Dermis blood vessel endothelial cell (primary cell): ENCODE results near the gene OR2F1. TPM values are rescaled to one million over a fixed set of nuclear protein-coding genes. Genes with fewer than 3 reads are reported as not detected.
A peak's percentile ranks its signal among the peaks of the same experiment; 100 is the strongest.
"Not testable (repeated sequence)": the region's sequence is repeated elsewhere in the genome, so short reads cannot be mapped to it uniquely, and the experiment has no call there.

Experiments used
- DNase-seq: peaks from one replicate; pipeline ENCODE4 v3.0.0; 2010
- total RNA-seq: library from RNA; depleted of rRNA; stranded (reverse); fragments of >200 nt; gene quantifications from 2 replicates; pipeline ENCODE4 v1.2.3, GENCODE V29; 2014

OR2F1 gene
- total RNA-seq, 1 donor from 2014 or later = not detected

GRCh38 chr7:143958781-143959180 is 4.1 kb downstream of the OR2F1 start:
- no peak for DNase-seq

DNA sequence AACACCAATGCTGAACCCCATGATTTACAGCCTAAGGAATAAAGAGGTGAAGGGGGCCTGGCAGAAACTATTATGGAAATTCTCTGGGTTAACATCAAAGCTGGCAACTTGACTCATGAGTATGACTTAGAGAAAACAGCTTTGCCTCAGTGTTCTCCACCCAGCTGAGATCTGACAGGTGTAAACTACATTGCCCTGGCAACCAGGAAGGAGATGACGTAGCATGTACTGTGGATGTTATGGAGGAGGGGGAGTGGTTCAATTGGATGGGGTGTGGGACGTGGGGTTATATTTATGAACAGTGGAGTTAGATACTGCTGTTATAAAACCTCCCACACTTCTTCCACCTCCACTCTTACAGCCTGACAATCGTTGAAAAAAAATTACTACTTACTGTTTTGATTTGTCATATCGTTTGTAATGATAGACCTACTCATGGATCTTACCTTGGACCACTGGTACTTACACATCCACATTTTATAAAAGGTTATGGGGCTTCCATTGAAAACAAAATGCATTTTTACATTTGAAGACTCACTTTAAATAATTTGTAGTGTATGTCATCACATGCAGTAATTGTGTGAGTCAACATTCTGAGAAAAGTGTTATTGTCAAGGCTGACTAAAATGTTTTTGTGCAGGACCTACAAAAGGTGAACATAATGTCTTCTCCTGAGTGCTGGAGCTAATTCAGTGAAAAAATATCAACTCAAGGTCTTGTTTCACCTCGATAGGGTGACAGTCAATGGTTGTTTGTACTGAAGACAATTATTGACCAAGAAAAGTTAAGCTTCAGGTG is 6.4 kb downstream of the OR2F1 start:
- DNase-seq = no peak

DNA sequence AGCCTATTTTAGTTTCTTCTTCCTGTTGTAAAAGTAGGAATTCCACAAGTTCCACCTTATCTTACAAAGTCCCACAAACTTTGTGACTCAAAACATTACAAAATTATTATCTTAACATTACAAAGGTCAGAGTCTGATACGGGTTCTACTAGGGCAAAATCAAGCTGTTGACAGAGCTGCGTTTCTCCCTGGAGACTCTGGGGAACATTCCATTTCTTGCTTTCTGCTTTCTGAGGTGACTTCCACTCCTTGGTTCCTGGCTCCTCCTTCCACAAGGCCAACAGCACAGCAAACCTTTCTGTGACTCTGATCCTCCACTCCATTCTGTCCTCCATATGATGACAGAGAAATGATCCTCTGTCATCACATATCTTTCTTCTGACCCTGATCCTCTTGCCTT is 10.6 kb downstream of the OR2F1 start:
- no peak for DNase-seq

DNA sequence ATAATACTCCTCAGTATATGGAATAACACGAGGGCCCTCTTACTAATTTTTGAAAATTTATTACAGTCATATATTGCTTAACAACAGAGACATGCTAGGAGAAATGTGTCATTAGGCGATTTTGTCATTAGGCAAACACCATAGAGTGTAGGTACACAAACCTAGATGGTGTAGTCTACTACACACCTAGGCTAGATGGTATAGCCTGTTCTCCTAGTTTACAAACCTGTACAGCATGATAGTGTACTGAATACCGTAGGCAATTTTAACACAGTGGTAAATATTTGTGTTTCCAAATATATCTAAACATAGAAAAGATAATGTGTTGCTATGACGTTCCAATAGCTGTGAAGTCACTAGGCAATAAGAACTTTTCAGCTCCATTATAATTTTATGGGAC is 12.8 kb downstream of the OR2F1 start:
- DNase-seq = no peak

GRCh38 chr7:143973870-143974416 is 19.3 kb downstream of the OR2F1 start:
- DNase-seq = no peak

DNA sequence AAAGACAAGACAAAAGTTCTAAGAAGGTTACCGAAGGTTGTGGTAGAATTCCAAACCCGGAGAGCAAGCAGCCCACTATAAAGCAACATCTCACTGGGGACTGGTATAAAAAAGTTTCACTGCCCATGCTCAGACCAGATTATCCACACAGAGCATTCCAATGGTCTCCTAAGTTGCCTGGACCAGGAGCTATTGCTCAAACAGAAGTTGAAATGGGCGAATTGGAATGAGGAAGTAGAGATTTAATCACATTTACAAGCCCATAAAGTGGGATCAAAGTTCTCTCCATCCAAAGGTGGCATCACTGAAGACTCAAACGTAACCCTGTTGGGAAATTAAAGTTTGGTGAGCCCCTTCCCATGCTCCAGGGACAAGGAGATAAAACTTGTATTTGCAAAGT is 19.8 kb downstream of the OR2F1 start:
- DNase-seq = no peak

- no peak for DNase-seq
Measured at GRCh38 chr7:143975617-143976016, 21.0 kb downstream of the OR2F1 start.

DNA sequence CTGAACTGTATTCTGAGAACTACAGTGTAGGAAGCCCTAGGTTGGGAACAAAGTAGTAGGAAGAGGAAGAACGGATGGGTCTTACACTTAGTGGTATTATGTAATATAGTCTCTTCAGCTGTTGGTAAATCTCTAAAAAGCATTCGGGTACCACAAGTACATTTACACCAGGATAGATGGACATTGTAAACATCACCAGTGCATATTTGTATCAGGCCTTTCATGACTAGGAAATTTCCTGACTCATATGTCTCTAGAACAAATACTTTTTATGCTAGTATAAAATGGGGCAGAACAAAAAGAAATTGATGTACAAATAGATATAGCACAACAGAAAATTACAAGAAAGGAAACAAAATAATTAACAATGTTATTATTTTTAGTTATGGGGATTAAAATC is 23.9 kb downstream of the OR2F1 start:
- DNase-seq = no peak

DNA sequence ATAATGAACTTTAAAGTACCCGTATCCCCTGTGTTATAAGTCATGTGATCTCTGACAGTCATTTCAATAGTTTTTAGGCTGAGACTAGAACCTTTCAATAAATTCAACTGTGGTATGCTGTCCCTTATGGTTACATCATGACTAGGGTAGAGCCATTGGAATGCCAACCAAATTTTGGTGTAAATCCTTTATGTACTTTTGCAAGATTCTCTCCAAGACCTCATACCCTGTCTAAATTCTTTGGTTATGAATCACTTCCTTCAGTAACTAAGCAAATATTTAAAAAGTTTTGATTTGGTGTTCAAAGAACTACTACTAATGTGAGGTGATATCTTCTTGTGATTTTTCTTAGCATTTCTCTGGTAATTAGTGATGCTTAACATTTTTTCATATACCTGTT is 24.7 kb downstream of the OR2F1 start:
- peak; percentile 49 for DNase-seq

GRCh38 chr7:143979998-143980397 is 25.4 kb downstream of the OR2F1 start:
- no peak for DNase-seq

DNA sequence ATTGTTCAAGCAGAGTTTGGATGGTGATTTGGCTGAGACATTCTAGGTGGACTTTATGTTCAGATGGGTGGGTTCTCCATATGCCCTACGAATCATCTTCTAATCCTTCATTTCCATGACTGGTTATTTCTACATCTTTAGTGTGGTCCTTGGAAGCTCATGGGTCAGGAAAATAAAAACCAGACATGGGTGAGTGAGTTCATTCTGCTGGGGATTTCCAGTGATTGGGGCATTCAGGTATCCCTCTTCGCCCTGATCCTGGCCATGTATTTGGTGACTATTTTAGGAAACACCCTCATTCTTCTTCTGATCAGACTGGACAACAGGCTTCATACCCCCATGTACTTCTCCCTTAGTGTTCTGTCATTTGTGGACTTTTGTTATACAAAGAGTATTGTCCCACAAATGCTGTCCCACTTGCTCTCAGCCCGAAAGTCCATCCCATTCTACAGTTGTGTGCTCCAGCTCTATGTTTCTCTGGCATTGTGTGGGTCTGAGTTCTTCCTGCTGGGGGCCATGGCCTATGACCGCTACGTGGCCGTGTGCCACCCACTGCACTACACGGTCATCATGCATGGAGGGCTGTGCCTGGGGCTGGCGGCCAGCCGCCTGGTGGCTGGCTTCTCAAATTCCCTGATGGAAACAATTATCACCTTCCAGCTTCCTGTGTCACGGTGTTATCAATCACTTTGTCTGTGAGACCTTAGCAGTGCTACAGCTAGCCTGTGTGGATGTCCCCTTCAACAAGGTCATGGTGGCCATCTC is 26.3 kb downstream of the OR2F1 start:
- DNase-seq = no peak

DNA sequence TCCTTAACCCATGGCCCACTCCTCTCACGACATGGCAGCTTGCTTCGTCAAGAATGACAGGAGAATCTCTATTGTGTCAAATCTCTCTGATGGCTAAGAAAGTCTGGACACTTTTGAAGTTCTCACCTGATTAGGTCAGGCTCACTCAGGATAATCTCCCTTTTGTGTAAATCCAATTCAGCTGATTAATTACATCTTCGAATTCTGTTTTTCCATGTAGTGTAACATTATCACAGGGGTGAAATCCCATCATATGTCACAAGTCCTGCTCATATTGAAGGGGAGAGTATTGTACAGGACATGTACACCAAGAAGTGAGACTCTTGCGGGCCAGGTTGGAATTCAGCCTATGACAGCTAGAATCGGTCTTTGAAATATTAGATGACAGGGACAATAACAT is 29.3 kb downstream of the OR2F1 start:
- no peak for DNase-seq

GRCh38 chr7:143987513-143987912 is 32.9 kb downstream of the OR2F1 start:
- DNase-seq = no peak

DNA sequence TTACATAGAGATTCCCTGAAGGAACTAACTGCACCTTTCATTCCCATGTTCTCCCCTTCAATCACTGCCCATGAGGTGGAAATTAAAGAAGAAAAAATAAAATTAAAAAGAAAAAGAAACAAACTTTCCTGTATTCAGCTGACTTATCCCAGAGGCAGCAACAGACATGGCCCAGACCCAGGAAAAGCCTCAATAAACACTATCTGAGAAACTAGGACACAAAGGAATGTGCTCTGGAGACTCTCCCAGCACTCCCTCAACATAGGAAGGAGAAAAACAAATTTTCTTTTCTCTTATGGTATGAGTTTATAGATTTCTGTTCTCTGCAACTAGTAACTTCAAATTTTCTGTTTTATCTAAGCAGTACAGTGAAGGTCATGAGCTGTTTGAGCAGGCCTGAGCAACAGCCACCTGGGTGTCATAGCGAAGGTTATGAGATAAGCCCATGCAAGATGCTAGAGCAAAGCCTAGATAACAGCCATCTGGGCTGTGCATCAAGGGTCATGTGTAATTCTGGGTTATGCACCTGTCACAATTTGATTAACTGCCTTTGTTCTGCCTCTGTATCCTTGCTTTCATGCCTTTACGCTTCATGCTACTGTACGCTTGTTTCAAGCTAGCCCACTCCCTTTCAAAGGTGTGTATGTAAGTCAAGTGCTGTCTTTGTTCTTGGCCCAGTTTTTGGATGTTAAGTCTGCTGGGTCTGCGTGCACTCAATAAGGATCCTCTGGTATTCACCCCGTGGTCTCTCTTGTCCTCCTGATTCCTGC is 34.5 kb downstream of the OR2F1 start:
- DNase-seq = no peak

GRCh38 chr7:143992670-143993069 is 38.0 kb downstream of the OR2F1 start:
- DNase-seq = no peak

DNA sequence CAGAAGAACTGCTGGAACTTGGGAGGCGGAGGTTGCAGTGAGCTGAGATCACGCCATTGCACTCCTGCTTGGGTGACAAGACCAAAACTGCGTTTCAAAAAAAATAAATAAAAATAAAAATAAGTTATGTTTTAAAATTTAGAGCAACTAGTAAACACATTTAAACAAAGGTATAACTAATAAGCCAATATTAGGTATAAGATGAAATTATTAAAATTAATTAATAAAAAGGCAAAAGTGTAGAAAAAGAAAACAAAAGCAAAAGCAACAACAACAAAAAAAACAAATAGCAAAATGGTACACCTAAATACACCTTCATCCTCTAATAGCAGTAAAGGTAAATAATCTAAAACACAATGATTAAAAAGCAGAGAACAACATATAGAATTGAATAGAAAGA is 39.3 kb downstream of the OR2F1 start:
- DNase-seq = no peak

GRCh38 chr7:144000020-144000419 is 45.4 kb downstream of the OR2F1 start, which contains the start of gene OR6B1:
Gene OR6B1, plus strand, starts transcription at chr7:144000320. Its CDS starts 3,677 bp downstream, at chr7:144003997.
- DNase-seq = no peak

DNA sequence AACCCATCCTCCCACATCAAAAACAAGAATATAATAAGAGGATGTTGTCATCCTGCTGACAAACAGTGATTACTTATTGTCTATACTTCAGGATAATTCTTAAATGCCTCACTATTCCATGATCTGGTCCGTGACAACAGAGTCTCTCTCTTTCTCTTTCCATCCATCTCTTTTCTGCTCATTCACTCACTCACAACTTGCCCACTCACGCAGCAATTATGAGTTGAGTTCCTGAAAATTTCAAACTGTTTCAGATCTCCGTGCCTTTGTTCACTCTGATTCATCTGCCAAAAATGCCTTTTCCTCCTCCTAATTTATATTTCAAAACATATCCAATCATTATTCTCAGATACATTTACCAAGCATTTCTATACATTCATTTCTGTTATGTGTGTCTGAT is 46.9 kb downstream of the OR2F1 start:
- no peak for DNase-seq

DNA sequence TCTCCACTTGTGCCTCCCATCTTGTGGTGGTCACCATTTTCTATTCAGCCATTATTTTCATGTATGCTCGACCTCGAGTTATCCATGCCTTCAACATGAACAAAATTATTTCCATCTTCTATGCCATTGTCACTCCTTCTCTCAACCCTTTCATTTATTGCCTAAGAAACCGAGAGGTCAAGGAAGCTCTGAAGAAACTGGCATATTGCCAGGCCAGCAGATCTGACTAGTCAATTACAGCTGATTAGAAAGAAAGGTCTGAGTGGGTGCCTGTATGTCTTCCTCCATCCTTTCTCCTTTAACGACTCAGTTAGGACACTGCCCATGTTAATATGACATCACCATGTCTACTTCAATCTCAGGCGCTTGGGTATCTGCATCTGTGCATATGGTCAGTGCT is 50.1 kb downstream of the OR2F1 start:
- no peak for DNase-seq

- DNase-seq = no peak
Measured at GRCh38 chr7:144006029-144006691, 51.5 kb downstream of the OR2F1 start.

DNA sequence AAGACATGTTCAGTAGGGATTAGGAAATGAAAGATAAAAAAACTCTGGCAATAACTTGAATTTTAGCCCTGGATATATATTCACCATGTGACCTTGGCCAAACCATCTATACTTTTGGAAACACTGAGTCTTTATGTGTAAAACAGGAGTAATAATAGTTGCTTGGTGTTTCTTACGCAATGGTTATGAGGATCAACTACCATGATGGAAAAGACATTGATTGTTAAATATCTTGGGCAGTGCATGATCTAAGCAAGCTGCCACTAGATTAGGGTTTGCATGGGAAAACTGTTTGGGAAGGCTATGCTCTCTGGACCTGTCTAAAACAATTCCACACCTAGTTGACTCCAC is 52.0 kb downstream of the OR2F1 start:
- no peak for DNase-seq

GRCh38 chr7:144009361-144009760 is 54.7 kb downstream of the OR2F1 start:
- DNase-seq = no peak

DNA sequence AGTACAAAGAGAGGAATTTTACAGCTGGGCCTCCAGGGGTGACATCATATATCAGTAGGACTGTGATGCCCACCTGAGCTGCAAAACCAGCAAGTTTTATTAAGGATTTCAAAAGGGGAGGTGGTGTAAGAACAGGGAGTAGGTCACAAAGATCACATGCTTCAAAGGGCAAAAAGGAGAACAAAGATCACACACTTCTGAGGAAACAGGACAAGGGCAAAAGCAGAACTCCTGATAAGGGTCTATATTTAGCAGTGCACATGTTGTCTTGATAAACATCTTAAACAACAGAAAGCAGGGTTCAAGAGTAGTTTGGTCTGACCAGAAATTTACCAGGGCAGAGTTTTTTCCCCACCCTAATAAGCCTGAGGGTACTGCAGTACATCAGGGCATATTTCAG is 55.4 kb downstream of the OR2F1 start:
- DNase-seq = not testable (repeated sequence)
